Vagina (tissue), 2 donors: ENCODE results near the gene MICALL2. TPM values are rescaled to one million over a fixed set of nuclear protein-coding genes. Genes with fewer than 3 reads are reported as not detected.

Source experiments
- DNase-seq, 2 donors: peaks; one replicate each; pipeline ENCODE4 v3.0.0-alpha.2; 2017; ENCODE audit errors: extremely low spot score in 2 of 2
- H3K27ac ChIP-seq: fragments of 200-600 bp; sonication (generic); one replicate; pipeline ENCODE4 v1.5.1; 2019
- H3K27me3 ChIP-seq: fragments of 200-600 bp; sonication (generic); one replicate; pipeline ENCODE4 v1.5.1; 2019
- H3K36me3 ChIP-seq, 2 donors: fragments of 200-600 bp; sonication (generic); one replicate each; pipeline ENCODE4 v1.5.1; 2017 to 2019
- H3K4me1 ChIP-seq: fragments of 200-600 bp; sonication (generic); one replicate; pipeline ENCODE4 v1.5.1; 2019
- H3K4me3 ChIP-seq, 2 donors: fragments of 200-600 bp; sonication (generic); 1 replicate in 1 of 2; 2 replicates in 1 of 2; pipeline ENCODE4 v1.5.1; 2016 to 2019
- H3K9me3 ChIP-seq: fragments of 200-600 bp; sonication (generic); one replicate; pipeline ENCODE4 v1.5.1; 2019
- POLR2A ChIP-seq, 2 donors: fragments of 450-650 bp; IDR thresholded peaks; one replicate each; pipeline ENCODE4 v1.6.1; 2017; ENCODE audit warnings: antibody characterized with exemption in 2 of 2, mild to moderate bottlenecking in 2 of 2, moderate library complexity in 2 of 2
- POLR2AphosphoS5 ChIP-seq, 2 donors: sonication (generic); formaldehyde crosslinking; IDR thresholded peaks; one replicate each; pipeline ENCODE4 v1.9.0; 2017; ENCODE audit warnings: antibody characterized with exemption in 2 of 2, mild to moderate bottlenecking in 2 of 2, low read depth in 1 of 2; ENCODE audit not compliant: insufficient read depth in 1 of 2
- intact Hi-C: fragments of 100-400 bp; cut with DNase I; formaldehyde crosslinking; loops from one replicate; pipeline ENCODE4 v1.15.1; 2023
- total RNA-seq: library from RNA; depleted of rRNA; stranded (reverse); fragments of >200 nt; gene quantifications from one replicate; pipeline ENCODE4 v1.2.3, GENCODE V29; 2016
- TF ChIP-seq, protein P1 (sequence below), 3 experiments: fragments of 450-650 bp in 2 of 3; fragments of 200-600 bp in 1 of 3; sonication (generic) in 1 of 3; IDR thresholded peaks; one replicate each; pipeline ENCODE4 v1.5.1; 2017 to 2019; ENCODE audit warnings: antibody characterized with exemption in 3 of 3, mild to moderate bottlenecking in 2 of 3, moderate library complexity in 2 of 3

MICALL2 gene
- total RNA-seq, 1 donor from 2014 or later: 15.7 TPM

DNA sequence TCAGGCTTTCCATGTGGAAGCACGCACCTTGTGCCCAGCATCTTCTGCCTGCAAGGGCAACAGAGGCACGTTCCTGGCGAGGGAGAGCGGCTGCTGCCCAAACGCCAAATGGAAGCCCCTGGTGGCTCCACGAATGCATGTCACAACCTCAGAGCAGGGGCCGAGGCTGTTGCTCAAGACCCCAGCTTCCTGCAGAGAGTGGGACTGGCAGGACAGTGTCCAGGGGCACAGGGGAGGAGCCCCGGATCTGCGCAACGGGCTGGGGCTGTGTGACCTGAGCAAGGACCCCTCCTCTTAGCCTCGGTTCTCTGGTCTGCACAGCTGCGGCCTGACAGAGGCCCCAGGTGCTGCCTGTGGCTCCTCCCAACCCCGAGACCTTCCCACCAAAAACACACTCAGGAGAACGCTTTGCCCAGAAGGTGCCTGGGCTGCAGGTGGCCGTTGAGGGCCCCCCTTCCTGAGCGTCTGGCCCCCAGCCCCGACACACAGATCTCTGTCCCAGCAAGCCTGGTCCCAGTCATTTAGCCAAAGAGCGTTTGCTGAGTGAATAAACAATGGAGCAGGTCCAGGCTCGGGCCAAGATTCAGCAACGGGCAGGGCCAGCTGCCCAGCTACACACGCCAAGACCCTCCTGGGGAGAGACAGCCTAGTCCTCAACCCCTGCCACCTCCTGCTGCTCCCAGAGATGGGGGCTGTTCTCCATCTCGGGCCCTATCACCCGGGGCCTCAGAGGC is 1.2 kb downstream of the MICALL2 start:
- TF ChIP-seq POLR2A (IDR thresholded peaks at IDR 0.05) (no peak), POLR2AphosphoS5 (IDR thresholded peaks at IDR 0.05; ENCODE audit: insufficient read depth in 1 of 2, low read depth in 1 of 2) (no peak)
- TF ChIP-seq, protein P1, sequence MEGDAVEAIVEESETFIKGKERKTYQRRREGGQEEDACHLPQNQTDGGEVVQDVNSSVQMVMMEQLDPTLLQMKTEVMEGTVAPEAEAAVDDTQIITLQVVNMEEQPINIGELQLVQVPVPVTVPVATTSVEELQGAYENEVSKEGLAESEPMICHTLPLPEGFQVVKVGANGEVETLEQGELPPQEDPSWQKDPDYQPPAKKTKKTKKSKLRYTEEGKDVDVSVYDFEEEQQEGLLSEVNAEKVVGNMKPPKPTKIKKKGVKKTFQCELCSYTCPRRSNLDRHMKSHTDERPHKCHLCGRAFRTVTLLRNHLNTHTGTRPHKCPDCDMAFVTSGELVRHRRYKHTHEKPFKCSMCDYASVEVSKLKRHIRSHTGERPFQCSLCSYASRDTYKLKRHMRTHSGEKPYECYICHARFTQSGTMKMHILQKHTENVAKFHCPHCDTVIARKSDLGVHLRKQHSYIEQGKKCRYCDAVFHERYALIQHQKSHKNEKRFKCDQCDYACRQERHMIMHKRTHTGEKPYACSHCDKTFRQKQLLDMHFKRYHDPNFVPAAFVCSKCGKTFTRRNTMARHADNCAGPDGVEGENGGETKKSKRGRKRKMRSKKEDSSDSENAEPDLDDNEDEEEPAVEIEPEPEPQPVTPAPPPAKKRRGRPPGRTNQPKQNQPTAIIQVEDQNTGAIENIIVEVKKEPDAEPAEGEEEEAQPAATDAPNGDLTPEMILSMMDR (IDR thresholded peaks at IDR 0.05): no peak
- Histone ChIP-seq H3K4me3 (peak overlapping the region; percentile 89 to 91), H3K4me1 (peaks cover 88% of the 10 kb centered on the region), H3K27me3 (no peaks in the 10 kb centered on the region), H3K36me3 (no peaks in the 10 kb centered on the region), H3K9me3 (no peaks in the 10 kb centered on the region), H3K27ac (peak overlapping the region; percentile 88)
- DNase-seq: no peak
- intact Hi-C loops: no loop called here

DNA sequence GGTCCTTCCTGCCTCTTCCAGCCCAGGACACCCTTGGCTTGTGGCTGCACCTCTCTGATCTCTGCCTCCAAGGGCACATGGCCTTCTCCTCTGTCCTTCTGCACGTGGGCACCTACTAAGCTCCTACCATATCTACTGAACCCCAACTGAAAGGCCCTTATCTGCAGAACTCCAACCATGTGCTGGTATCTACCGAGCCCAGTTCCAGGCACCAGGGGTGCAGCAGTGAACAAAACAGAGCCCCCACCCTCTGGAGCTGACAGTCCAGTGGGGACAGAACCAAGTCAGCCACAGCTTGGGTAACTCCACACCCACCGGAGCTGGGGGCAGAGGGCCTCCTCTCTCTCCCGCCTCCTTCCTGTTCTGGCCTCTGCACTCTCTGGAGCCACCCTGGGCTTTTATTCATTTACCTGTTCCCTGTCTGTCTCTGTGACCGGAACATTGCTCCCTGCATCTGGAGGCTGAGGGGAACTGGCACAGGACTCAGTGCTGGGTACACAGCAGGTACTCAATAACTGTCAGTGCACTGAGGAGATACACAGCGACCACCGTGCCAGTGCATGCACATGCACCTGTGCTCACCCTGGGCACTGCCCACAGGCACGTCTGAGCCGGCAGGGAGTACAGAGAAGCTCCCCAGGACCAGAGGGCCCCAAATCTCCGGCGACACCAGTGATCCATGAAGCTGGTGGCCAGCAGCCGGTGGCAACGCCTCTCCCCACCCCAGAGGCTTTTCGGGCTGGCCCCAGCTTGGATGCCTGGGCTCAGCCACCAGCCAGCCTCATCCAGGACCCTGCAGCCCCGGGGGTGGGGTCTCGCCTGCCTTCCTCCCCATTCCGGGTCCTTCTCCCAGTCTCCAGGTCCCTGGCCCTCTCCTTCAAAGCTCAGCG is 2.0 kb downstream of the MICALL2 start:
- Histone ChIP-seq H3K4me1 (peaks cover 92% of the 10 kb centered on the region), H3K36me3 (no peaks in the 10 kb centered on the region), H3K9me3 (no peaks in the 10 kb centered on the region), H3K27ac (peak overlapping the region; percentile 88), H3K4me3 (peak overlapping the region in 1 of 2 donors; percentile 91), H3K27me3 (no peaks in the 10 kb centered on the region)
- intact Hi-C loops: no loop called here
- TF ChIP-seq POLR2A (IDR thresholded peaks at IDR 0.05) (no peak), POLR2AphosphoS5 (IDR thresholded peaks at IDR 0.05; ENCODE audit: insufficient read depth in 1 of 2, low read depth in 1 of 2) (no peak)
- DNase-seq: no peak

DNA sequence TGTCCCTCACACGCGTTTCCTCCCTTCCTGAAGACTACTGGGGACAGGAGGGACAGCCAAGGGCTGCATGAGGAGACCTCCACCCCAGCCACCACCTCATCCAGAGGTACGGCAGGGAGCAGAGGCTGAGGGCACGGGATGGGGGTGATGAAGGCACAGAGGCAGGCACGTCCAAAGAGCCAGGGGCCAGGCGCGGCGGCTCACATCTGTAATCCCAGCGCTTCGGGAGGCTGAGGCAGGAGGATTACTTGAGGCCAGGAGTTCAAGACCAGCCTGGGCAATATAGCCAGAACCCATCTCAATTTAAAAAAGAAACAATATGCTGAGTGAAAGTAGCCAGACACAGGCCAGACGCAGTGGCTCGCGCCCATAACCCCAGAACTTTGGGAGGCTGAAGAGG is 3.3 kb downstream of the MICALL2 start:
- Histone ChIP-seq H3K9me3 (no peaks in the 10 kb centered on the region), H3K4me3 (no peak overlapping the region), H3K4me1 (peaks cover 89% of the 10 kb centered on the region), H3K27me3 (no peaks in the 10 kb centered on the region), H3K36me3 (no peaks in the 10 kb centered on the region), H3K27ac (peak overlapping the region; percentile 59)
- no peak for DNase-seq
- intact Hi-C loops: no loop called here
- TF ChIP-seq POLR2A (IDR thresholded peaks at IDR 0.05) (no peak), POLR2AphosphoS5 (IDR thresholded peaks at IDR 0.05; ENCODE audit: insufficient read depth in 1 of 2, low read depth in 1 of 2) (no peak)
- TF ChIP-seq, protein P1 (IDR thresholded peaks at IDR 0.05): no peak

DNA sequence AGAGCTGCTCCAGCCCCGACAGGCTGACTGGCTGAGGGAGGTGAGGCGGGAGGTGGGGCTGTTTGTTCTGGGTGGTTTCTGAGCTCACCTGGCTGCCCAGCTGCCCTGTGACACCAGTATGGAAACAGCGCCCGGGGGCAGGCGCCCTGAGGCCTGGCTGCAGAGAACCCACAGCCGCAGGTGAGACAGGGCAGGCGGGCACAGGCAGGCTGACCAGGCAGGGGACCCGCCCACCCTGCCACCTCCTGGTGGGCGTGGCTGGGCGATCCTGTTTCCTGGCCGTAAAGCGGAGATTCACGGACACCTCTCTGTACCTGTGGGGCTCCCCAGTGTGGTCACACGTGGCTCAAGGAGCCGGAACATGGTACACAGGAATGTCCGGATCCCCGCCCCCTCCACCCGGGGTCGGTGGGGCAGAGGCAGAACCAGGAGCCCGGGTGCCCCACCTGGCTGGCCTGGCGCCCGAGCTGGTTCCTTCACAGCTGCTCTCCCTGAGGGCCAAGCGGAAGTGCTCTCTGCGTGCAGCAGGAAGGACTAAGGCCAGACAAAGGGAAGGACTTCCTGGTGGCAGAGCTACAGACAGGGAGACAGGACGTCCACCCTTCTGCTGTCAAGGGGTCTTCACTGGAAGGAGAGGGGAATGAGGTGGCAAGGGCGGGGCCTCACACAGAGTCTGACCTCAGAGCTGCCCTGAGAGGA is 3.9 kb downstream of the MICALL2 start:
- Histone ChIP-seq H3K4me1 (peaks cover 89% of the 10 kb centered on the region), H3K27ac (peak overlapping the region; percentile 59), H3K27me3 (no peaks in the 10 kb centered on the region), H3K36me3 (no peaks in the 10 kb centered on the region), H3K9me3 (no peaks in the 10 kb centered on the region), H3K4me3 (no peak overlapping the region)
- TF ChIP-seq, protein P1 (IDR thresholded peaks at IDR 0.05): no peak
- no peak for TF ChIP-seq POLR2A (IDR thresholded peaks at IDR 0.05)
- TF ChIP-seq POLR2AphosphoS5 (IDR thresholded peaks at IDR 0.05; ENCODE audit: insufficient read depth in 1 of 2, low read depth in 1 of 2): peak; percentile 22 to 36
- no peak for DNase-seq
- intact Hi-C loops: no loop called here

DNA sequence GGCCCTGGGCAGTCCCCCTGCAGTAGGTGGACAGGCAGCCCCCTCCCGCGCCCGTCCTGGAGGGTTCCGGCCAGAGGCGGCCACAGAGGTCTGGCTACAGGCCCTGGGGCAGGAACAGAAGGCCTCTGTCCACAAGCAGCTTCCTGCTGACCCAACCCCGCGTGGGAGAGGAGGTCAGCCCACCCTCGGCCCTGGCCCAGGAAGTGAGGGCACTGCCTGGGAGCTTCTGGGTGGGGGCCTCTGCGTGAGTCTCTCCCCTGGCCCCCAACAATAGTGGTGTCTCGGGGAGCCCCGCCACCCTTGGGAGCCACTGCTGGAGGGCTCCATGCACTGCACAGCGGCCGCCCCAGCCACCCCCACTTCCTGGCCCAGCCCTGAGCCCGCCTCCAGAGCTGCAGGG is 4.7 kb downstream of the MICALL2 start:
- Histone ChIP-seq H3K4me3 (no peak overlapping the region), H3K4me1 (peaks cover 91% of the 10 kb centered on the region), H3K36me3 (no peaks in the 10 kb centered on the region), H3K9me3 (no peaks in the 10 kb centered on the region), H3K27me3 (no peaks in the 10 kb centered on the region), H3K27ac (peak overlapping the region; percentile 46)
- TF ChIP-seq POLR2A (IDR thresholded peaks at IDR 0.05): no peak
- TF ChIP-seq POLR2AphosphoS5 (IDR thresholded peaks at IDR 0.05; ENCODE audit: insufficient read depth in 1 of 2, low read depth in 1 of 2): no peak
- TF ChIP-seq, protein P1 (IDR thresholded peaks at IDR 0.05): no peak
- intact Hi-C loops: no loop called here
- no peak for DNase-seq
